ENCODE data around the gene STAU1.
"Not testable (repeated sequence)": the region's sequence is repeated elsewhere in the genome, so short reads cannot be mapped to it uniquely, and the experiment has no call there.

Gene STAU1

DNA sequence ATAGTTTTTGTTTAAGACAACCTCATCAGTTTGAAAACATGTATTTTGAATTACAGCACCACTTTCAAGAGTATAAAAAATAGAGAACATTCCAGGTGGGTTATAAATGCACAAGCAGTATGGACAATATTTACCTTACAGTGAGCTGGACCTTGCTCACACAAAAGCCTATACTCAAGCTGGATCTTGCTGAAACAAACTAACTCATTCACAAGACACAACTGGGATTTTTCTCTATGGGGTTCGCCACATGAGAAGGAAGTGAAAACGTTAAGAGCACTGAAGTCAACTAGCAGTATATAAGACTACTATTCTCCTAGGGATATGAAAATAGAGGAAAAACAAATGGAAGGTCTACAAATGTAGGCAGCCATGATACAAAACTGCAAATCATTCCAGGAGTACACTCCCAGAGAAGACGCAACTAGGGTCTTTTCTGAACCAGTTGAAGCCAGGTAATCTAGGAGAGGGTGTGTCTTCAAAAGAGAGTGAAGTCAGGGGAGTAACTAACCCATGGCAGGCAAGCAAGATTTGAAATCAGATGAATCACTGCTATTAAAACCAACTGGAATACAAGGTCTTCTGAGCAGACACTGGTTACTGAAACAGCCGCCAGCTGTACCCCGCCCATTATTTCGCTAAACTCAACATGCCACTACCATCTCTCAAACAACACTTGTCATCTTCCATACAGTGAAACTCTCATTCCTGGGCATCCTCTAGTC lies 26.5 kb downstream of the STAU1 start:
- Mint-ChIP-seq H3K4me3 (no peak overlapping the region), H3K27me3 (no peaks in the 10 kb centered on the region), H3K4me1 (ENCODE audit: low read depth) (peaks cover 48% of the 10 kb centered on the region), H3K9me3 (ENCODE audit: low read depth) (no peaks in the 10 kb centered on the region), H3K27ac (peak overlapping the region; percentile 77), H3K36me3 (no peaks in the 10 kb centered on the region)

DNA sequence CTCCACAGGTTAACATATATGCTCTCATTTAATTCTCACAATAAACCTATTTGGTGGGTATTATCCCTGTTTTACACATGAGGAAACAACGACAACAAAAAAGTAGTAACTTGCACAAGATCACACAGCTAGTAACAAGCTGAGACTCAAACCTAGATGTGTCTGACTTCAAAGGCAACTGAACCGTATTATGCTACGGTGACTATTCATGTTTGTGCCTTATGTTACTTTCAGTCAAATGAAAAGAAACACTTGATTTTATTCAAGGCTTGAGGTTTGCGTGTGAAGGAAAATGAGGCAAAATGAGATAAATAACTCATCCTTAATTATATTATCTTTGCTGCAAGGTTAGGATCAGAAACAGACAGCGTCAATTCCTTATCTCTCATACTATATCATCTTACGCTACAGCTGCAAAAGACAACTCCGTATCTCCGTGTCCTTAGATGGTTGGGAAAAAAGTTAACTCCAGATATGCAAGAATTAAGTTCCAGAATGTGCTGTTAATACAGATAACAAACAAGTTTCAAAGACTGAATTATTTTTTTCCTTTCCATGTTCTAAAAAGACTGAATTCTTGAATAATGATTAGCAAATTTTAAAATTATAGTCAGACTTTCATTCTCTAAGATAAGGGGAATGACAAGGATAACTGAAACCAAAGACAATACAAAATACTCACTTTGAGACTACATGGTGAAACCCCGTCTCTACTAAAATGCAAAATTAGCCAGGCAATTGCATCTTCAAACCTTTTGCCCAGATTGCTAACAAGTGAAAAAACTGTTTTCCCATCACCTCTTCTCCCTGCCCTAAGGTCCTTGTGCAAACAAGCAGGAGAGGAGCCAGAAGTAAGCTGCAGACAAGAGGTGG lies 27.8 kb downstream of the STAU1 start:
- H3K36me3 Mint-ChIP-seq, result no peaks in the 10 kb centered on the region
- H3K4me3 Mint-ChIP-seq, result peak overlapping the region; percentile 30
- no peaks in the 10 kb centered on the region for H3K27me3 Mint-ChIP-seq
- H3K27ac Mint-ChIP-seq, result peak overlapping the region; percentile 77
- no peaks in the 10 kb centered on the region for H3K9me3 Mint-ChIP-seq (ENCODE audit: low read depth)
- H3K4me1 Mint-ChIP-seq (ENCODE audit: low read depth), result peaks cover 41% of the 10 kb centered on the region

DNA sequence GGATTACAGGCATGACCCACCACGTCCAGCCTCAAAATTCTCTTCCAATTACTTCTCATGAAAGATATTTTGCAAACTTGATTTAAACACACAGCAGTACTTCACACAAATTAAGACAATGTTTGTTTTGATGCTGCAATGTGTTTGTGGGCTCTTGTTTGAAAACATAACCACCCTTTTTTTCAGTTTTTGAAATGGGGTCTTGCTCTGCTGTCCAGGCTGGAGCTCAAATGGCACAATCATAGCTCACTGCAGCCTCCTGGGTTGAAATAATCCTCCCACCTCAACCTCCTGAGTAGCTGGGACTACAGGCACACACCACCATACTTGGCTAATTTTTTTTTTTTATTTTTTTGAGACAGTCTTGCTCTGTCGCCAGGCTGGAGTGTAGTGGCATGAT lies 31.0 kb downstream of the STAU1 start:
- peaks cover 2% of the 10 kb centered on the region for H3K36me3 Mint-ChIP-seq
- H3K4me1 Mint-ChIP-seq (ENCODE audit: low read depth), result peaks cover 39% of the 10 kb centered on the region
- H3K27me3 Mint-ChIP-seq, result no peaks in the 10 kb centered on the region
- H3K4me3 Mint-ChIP-seq, result no peak overlapping the region
- H3K27ac Mint-ChIP-seq, result peak overlapping the region; percentile 3
- H3K9me3 Mint-ChIP-seq (ENCODE audit: low read depth), result no peaks in the 10 kb centered on the region

DNA sequence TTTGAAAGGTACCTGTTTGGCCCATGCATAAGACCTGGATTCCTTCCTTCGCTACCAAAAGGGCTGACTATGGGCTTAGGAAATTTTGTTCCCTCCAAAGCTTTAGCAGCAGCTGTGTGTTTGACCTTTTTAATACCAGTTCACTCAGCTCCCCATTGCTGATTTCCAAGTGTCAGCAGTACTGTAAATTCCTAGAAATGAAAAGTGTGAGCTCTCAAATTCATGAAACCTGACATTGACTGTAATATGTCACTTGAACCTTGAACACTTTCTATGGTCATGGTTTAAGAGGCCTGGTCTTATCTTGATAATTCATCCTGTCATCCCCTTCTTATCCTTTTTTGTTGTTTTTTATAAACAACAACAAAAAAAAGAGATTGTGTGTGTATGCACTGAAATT lies 31.7 kb downstream of the STAU1 start:
- peaks cover 2% of the 10 kb centered on the region for H3K36me3 Mint-ChIP-seq
- H3K4me3 Mint-ChIP-seq, result no peak overlapping the region
- H3K27me3 Mint-ChIP-seq, result no peaks in the 10 kb centered on the region
- no peaks in the 10 kb centered on the region for H3K9me3 Mint-ChIP-seq (ENCODE audit: low read depth)
- peaks cover 34% of the 10 kb centered on the region for H3K4me1 Mint-ChIP-seq (ENCODE audit: low read depth)
- H3K27ac Mint-ChIP-seq, result no peak overlapping the region

DNA sequence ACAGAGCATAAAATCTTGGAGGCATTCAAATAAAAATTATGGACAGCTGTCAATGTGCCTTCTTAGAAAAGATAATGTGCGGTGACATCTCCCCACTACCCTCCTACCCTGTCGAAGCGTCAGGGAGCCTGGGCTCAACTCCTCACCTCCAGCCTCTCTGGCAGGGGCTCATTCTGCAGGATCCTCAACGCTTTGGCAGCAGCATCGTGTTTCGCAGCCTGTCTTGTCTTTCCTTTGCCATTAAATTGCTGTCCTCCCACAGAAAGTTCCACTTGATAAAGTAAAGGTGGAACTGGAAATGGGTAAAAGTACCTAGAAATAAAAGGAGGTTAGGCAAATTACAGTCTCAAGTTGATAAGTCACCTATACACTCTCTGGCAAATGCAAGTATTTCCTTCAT lies 36.7 kb downstream of the STAU1 start:
- no peaks in the 10 kb centered on the region for H3K9me3 Mint-ChIP-seq (ENCODE audit: low read depth)
- H3K4me1 Mint-ChIP-seq (ENCODE audit: low read depth), result peaks cover 19% of the 10 kb centered on the region
- H3K4me3 Mint-ChIP-seq, result no peak overlapping the region
- H3K36me3 Mint-ChIP-seq, result peaks cover 9% of the 10 kb centered on the region
- no peaks in the 10 kb centered on the region for H3K27me3 Mint-ChIP-seq
- H3K27ac Mint-ChIP-seq, result peak overlapping the region; percentile 41

DNA sequence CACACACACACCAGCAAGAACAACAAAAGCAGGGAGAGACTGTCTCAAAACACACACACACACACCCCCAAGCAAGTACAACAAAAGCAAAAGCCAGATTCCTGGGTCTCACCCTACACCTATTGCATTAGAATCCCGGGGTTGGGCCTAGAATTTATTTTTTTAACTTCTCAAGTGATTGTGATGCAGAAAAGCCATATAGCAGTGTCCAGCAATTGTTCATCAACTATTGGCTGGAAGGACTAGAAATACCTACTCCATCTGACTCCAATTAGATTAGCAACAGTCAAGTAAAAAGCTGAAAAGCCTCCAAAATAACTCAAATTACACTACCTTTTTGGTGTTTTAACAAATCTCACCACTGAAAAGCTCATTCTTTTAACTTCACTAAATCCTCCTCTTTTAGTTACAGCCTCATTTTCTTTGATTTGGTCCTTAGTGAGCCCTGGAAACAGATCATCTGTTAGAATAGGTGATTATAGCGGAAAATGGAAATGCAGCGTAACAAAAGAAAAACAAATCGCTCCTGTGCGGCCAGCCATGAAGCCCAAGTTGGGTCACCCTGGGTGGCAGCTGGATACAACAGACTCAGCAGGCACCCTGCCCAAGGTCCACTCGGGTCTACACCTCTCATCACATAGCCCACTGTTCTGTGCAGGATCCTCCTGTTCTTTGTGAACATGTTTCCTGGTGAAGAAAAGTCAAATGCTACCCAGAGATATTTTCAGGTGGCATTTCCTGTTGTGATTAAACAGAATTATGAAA lies 38.7 kb downstream of the STAU1 start:
- Mint-ChIP-seq H3K36me3 (peaks cover 7% of the 10 kb centered on the region), H3K4me1 (ENCODE audit: low read depth) (peaks cover 11% of the 10 kb centered on the region), H3K27me3 (no peaks in the 10 kb centered on the region), H3K9me3 (ENCODE audit: low read depth) (no peaks in the 10 kb centered on the region), H3K27ac (peak overlapping the region; percentile 37), H3K4me3 (no peak overlapping the region)

DNA sequence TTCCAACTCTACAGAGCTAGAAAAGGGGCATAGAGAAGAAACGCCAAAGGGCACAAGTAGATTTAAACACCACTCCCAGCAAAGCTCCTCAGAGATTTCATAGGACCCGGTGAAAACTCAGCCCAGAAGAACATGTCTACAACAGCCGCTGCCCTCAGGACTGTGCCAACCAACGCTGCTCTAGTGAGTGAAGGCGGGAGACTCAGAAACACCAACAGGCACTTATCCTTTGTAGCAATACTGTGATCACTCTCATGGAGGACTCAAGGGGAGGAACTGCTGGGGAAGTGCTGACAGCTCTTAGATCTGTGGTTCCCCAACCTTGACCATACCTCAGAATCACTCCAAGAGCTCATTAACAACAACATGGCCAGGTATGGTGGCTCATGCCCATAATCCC lies 39.5 kb downstream of the STAU1 start:
- H3K4me1 Mint-ChIP-seq (ENCODE audit: low read depth), result peaks cover 18% of the 10 kb centered on the region
- H3K36me3 Mint-ChIP-seq, result peaks cover 7% of the 10 kb centered on the region
- no peaks in the 10 kb centered on the region for H3K27me3 Mint-ChIP-seq
- no peak overlapping the region for H3K4me3 Mint-ChIP-seq
- peak overlapping the region; percentile 28 for H3K27ac Mint-ChIP-seq
- no peaks in the 10 kb centered on the region for H3K9me3 Mint-ChIP-seq (ENCODE audit: low read depth)

DNA sequence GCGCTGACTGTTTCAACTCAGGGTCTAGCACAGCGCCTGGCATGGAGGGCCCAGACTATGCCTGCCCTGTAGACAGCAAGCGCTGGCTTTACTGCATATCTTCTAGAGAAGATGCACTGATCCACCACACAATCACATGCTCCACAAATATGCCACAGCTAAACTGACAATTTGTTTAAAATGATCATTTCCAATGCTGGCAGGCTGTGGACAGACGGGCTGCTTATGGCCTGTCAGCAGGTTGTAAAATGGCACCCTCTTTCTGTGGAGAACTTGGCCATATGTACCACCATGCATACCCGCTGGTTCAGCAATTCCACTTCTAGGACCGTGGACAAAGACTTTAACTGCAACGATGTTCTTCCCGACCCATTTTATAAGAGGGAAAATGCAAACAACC lies 40.8 kb downstream of the STAU1 start:
- H3K27me3 Mint-ChIP-seq, result no peaks in the 10 kb centered on the region
- H3K4me1 Mint-ChIP-seq (ENCODE audit: low read depth), result peaks cover 18% of the 10 kb centered on the region
- H3K4me3 Mint-ChIP-seq, result no peak overlapping the region
- H3K36me3 Mint-ChIP-seq, result peaks cover 7% of the 10 kb centered on the region
- no peaks in the 10 kb centered on the region for H3K9me3 Mint-ChIP-seq (ENCODE audit: low read depth)
- H3K27ac Mint-ChIP-seq, result peak overlapping the region; percentile 61

DNA sequence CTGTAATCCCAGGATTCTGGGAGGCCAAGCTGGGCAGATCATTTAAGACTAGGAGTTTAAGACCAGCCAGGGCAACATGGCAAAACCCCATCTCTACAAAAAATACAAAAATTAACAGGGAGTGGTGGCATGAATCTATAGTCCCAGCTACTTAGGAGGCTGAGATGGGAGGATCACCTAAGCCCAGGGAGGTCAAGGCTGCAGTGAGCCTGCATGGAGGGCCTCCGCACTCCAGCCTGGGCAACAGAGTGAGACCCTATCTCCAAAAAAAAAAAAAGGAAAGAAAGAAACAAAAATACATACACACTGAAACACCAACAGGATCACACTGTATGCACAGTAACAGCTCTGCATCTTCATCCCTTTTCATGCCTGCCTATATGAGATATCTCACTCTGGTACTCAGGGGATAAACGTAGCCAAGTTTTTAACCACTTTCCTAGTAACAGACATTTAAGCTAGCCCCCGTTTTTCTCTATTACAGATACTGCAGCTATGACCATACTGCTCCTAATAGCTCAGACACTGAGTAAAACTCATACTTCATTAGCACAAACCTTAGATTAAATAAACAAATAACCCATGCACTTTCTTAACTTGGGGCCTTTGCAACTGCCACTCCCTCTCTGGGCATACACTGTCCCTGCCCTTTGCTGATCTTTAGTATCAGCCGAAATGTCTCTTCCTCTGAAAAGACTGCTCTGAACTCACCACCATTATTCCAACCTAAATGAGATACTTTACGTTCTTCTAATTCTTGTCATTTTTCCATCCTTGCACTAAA lies 41.5 kb downstream of the STAU1 start:
- Mint-ChIP-seq H3K36me3 (peaks cover 7% of the 10 kb centered on the region), H3K9me3 (ENCODE audit: low read depth) (no peaks in the 10 kb centered on the region), H3K27ac (peak overlapping the region; percentile 61), H3K4me3 (no peak overlapping the region), H3K27me3 (no peaks in the 10 kb centered on the region), H3K4me1 (ENCODE audit: low read depth) (peaks cover 18% of the 10 kb centered on the region)

DNA sequence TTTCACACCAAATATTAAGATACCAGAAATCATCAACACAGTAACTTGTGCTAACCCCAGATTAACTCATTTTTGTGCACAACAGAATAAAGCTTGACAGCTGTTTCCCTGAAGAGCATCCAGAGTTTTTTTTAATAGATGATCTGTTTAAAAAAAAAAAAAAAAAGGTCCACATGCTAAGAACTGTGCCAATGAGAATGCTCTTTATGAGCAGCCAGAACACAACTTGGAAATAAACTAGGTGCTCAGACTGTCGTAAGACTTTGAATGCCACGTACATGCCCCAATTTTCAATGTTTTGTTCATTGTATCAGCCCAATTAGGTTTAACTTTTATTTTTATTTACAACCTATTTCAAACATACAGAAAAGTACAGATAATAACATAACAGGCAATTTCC lies 47.3 kb downstream of the STAU1 start:
- no peaks in the 10 kb centered on the region for H3K27me3 Mint-ChIP-seq
- peaks cover 21% of the 10 kb centered on the region for H3K4me1 Mint-ChIP-seq (ENCODE audit: low read depth)
- no peaks in the 10 kb centered on the region for H3K36me3 Mint-ChIP-seq
- H3K27ac Mint-ChIP-seq, result no peak overlapping the region
- H3K4me3 Mint-ChIP-seq, result no peak overlapping the region
- no peaks in the 10 kb centered on the region for H3K9me3 Mint-ChIP-seq (ENCODE audit: low read depth)

DNA sequence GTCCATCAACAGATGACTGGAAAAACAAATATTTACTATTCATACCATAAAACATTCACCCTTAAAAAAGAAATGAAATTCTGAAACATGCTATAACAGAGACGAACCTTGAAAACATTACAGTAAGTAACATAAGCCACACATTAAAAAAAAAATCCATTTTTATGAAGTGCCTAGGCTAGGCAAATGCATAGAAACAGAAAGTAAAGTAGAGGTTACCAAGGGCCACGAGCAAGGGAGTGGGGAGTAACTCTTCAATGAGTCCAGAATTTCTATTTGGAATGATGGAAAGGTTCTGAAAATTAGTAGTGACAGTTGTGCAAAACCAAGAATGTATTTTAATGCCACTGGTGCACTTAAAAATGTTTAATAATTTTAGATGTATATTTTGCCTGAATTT lies 47.7 kb downstream of the STAU1 start:
- H3K27ac Mint-ChIP-seq, result no peak overlapping the region
- no peak overlapping the region for H3K4me3 Mint-ChIP-seq
- no peaks in the 10 kb centered on the region for H3K36me3 Mint-ChIP-seq
- H3K4me1 Mint-ChIP-seq (ENCODE audit: low read depth), result peaks cover 21% of the 10 kb centered on the region
- H3K9me3 Mint-ChIP-seq (ENCODE audit: low read depth), result no peaks in the 10 kb centered on the region
- H3K27me3 Mint-ChIP-seq, result no peaks in the 10 kb centered on the region

DNA sequence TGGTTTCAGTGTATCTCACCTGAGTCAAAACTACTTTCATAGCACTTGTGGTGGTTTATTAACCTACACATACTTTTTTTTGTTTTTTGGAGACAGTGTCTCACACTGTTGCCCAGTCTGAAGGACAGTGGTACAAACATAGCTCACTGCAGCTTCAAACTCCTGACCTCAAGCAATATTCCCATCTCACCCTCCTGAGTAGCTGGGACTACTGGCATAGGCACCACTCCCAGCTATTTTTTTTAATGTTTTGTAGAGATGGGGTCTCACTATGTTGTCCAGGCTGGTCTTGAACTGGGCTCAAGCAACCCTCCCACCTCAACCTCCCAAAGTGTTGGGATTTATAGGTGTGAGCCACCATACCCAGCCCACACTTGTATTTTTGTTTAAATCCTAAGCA lies 49.7 kb downstream of the STAU1 start:
- Mint-ChIP-seq H3K9me3 (ENCODE audit: low read depth) (no peaks in the 10 kb centered on the region), H3K36me3 (no peaks in the 10 kb centered on the region), H3K4me3 (no peak overlapping the region), H3K4me1 (ENCODE audit: low read depth) (peaks cover 12% of the 10 kb centered on the region), H3K27ac (peak overlapping the region; percentile 81), H3K27me3 (no peaks in the 10 kb centered on the region)

DNA sequence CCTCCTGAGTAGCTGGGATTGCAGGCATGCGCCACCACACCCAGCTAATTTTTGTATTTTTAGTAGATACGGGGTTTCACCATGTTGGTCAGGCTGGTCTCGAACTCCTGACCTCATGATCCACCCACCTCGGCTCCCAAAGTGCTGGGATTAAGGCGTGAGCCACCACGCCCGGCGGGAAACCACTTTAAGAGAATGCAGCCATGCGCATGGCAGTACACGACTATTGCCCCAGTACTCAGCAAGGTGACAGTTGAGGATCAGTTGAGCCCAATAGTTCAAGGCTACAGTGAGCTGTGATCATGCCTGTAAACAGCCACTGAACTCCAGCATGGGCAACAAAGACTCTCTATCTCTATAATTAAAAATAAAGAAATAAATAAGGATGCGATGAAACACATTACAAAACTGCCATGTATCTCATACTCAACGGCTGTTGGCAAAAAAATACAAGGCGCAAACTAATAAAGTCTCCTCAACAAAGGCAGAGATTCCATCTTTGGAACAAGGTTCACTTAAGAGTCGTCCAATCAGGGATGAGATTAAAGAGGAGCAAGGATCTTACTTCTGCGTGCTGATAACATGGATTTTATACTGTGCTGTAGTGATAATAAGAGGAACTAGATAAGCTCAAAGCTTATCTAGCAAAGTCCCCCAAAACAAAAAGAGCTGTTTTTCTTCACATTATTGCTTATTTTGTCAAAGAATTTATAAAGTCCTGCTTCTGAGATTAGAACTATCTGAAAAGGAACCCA lies 51.1 kb downstream of the STAU1 start:
- Mint-ChIP-seq H3K4me3 (no peak overlapping the region), H3K27me3 (no peaks in the 10 kb centered on the region), H3K4me1 (ENCODE audit: low read depth) (peaks cover 15% of the 10 kb centered on the region), H3K36me3 (no peaks in the 10 kb centered on the region), H3K27ac (no peak overlapping the region), H3K9me3 (ENCODE audit: low read depth) (no peaks in the 10 kb centered on the region)

DNA sequence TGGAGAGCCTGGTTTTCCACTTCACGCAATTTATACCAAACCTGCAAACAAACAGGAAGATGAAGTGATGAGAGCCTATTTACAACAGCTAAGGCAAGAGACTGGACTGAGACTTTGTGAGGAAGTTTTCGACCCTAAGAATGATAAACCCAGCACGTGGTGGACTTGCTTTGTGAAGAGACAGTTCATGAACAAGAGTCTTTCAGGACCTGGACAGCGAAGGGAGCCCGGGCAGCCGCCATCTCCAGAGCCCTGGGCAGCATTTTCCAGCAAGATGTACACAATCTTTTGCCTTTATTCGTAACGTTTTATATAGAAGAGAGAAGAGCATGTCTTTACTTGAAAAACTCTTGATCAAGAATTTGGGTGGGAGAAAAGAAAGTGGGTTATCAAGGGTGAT lies 53.3 kb downstream of the STAU1 start:
- H3K27ac Mint-ChIP-seq, result peak overlapping the region; percentile 55
- H3K9me3 Mint-ChIP-seq (ENCODE audit: low read depth); H3K36me3 Mint-ChIP-seq; H3K4me1 Mint-ChIP-seq (ENCODE audit: low read depth); H3K27me3 Mint-ChIP-seq; H3K4me3 Mint-ChIP-seq: not testable (repeated sequence)
